EH (cell line): ENCODE data around the gene SEC24A.
"Not testable (repeated sequence)": the region's sequence is repeated elsewhere in the genome, so short reads cannot be mapped to it uniquely, and the experiment has no call there.

ENCODE experiments used
- DNase-seq: peaks from one replicate; pipeline ENCODE4 v3.0.0-alpha.2; 2015; ENCODE audit warnings: low read depth

Gene SEC24A

DNA sequence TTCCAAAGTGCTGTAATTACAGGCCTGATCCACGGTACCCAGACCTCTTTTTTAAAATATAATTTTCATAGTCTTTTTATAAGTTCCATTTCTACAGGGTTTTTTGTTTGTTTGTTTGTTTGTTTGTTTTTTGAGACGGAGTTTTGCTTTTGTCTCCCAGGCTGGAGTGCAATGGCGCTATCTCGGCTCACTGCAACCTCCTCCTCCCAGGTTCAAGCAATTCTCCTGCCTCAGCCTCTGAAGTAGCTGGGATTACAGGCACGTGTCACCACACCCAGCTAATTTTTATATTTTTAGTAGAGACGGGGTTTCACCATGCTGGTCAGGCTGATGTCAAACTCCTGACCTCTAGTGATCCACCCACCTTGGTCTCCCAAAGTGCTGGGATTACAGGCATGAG, 2.1 kb downstream of the SEC24A start:
- DNase-seq: not testable (repeated sequence)

DNA sequence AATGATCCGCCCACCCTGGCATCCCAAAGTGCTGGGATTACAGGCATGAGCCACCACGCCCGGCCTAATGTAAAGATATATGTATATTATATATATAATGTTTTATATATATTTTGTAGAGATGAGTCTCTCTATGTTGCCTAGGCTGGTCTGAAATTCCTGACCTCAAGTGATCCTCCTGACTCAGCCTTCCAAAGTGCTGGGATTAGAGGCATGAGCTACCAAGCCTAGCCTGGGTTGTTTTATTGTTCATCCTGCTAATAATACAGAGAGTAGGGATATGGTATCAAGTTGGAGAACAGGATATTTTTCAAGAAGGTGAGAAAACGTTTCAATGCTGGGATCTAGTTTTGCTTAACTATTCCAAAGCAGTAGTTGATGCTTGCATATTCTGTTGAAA, 2.9 kb downstream of the SEC24A start:
- peak; percentile 37 for DNase-seq

DNA sequence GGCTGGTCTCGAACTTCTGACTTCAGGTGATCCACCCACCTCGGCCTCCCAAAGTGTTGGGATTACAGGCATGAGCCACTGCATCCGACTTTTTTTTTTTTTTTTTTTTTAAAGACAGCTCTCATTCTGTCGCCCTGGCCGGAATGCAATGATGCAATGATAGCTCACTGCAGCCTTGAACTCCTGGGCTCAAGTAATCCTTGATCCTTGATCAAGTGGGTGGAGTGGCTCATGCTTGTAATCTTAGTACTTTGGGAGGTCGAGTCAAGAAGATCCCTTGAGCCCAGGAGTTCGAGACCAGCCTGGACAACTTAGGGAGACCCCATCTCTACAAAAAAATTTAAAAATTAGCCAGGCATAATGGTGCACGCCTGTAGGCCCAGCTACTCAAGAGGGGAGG, 8.1 kb downstream of the SEC24A start:
- DNase-seq: no peak

DNA sequence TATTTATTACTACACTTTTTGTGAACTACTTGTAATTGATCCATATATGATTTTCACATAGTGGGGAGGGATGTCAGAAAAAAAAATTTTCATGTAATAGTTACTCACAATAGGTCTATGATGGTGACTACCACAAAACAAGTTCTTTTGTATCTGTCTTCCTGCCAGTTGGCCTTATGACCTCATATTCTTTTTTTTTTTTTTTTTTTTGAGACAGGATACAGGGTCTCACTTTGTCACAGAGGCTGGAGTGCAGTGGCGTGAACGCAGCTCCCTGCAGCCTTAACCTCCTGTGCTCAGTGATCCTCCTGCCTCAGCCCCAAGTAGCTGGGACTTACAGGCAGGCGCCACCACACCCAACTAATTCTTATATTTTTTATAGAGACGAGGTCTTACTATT, 10.9 kb downstream of the SEC24A start:
- no peak for DNase-seq

DNA sequence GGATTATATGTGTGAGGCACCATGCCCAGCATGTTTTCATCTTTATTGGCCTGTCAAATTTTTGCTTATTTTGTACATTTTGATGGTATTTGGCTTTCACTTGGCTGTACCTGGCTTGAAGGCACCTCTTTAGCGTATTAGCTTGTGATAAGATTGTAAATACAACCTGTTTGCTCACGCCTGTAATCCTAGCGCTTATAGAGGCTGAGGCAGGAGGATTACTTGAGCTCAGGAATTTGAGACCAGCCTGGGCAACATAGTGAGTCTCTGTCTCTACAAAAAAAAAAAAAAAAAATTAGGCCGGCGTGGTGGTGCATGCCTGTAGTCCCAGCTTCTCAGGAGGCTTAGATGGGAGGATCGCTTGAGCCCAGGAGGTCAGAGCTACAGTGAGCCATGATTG, 11.3 kb downstream of the SEC24A start:
- DNase-seq: no peak

DNA sequence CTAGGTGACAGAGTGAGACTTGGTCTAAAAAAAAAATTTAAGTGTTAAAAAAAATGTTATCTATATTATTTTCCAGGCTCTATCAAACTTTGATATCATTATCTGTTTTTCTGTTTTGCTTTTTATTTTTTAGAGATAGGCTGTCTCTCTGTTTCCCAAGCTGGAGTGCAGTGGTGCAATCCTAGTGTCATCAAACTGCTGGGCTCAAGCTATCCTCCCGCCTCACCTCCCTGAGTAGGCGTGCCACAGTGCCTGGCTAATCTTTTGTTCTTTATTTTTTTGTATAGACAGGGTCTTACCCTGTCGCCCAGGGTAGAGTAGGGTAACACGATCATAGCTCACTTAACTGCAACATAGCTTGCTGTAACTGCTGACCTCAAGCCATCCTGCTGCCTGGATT, 14.4 kb downstream of the SEC24A start:
- no peak for DNase-seq

DNA sequence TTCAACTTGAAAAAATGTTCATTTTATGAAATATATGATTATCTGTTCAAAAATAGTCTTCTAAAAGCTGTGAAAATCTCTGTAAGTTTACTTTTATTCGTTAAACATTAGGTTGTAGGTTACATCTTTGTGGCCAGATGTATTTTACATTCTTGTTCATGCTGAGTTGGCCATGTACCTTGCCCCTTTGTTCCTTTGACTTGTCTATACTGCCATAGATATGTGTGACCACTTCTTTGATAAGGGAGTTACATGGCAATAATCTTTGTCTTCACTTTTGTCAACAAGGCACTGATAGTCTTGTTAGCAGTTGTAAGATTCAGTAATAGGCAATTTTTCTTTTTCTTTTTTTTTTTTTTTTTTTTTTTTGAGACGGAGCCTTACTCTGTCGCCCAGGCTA, 15.9 kb downstream of the SEC24A start:
- no peak for DNase-seq

DNA sequence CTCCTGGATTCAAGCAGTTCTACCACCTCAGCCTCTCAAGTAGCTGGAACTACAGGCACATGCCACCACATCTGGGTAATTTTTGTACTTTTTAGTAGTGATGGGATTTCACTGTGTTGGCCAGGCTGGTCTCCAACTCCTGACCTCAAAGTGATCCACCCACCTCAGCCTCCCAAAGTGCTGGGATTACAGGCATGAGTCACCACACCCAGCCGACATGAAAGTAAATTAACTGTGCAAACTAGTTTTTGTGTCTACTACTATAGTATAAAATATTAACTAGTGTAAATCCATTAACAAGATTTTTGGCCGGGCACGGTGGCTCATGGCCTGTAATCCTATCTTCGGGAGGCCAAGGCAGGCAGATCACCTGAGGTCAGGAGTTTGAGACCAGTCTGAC, 25.0 kb downstream of the SEC24A start:
- DNase-seq: peak; percentile 26

DNA sequence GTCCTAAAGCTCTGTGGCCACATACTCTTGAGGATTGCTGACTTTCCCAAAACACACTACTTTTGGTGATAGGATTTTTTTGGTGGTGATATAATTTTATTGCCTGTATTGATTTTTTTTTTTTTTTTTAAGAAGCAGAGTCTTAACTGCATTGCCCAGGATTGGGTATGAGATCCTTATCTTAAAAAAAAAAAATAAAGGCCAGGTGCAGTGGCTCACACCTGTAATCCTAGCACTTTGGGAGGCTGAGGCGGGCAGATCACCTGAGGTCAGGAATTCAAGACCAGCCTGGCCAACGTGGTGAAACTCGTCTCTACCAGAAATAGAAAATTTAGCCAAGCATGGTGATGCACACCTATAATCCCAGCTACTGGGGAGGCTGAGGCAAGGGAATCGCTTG, 28.8 kb downstream of the SEC24A start:
- not testable (repeated sequence) for DNase-seq

DNA sequence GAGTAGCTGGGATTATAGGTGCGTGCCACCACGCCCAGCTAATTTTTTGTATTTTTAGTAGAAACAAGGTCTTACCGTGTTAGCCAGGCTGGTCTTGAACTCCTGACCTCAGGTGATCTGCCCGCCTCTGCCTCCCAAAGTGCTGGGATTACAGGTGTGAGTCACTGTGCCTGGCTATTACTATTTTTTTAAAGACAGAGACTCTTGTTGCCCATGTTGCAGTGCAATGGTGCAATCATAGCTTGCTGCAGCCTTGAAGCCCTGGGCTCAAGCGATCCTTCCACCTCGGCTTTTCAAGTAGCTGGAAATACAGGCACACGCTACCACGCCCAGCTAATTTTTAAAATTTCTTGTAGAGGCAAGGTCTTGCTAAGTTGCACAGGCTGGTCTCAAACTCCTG, 41.6 kb downstream of the SEC24A start:
- DNase-seq: not testable (repeated sequence)

DNA sequence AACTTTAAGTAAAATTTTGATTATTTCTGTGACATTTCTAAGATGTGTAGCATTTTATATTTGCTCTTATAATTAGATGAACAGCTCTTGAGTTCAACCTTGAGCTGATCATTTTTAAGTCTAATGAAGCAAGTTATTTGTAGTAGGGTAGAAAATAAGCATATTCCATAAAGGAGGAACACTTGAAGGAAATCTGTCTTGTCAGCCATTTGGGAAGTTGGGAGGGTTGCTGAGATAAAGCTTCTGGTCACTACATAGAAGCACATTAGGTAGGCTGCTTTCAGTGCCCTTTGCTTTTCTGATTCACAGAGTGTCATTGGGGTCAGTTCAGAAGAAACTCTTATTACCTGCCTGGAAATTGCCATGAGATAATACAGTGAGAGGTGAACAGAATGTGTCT, 44.1 kb downstream of the SEC24A start:
- no peak for DNase-seq

DNA sequence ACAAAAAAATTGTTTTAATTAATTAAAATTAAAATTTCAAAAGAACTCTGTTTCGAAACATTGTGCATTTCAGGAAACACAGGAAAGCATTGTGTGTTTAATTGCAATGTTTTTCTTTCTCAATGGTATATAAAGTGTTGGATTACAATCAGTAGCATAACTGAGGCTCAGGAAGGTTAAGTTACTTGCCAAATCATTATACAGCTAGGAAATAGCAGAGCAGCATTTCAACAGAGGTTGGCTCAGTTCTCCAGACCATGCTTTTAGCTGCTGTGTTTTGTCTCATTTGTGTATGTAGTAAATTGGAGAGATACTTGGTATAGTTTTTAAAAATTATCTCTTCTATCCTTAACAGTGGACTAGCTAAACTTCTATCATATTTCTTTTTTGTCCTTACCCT, 59.7 kb downstream of the SEC24A start:
- no peak for DNase-seq

DNA sequence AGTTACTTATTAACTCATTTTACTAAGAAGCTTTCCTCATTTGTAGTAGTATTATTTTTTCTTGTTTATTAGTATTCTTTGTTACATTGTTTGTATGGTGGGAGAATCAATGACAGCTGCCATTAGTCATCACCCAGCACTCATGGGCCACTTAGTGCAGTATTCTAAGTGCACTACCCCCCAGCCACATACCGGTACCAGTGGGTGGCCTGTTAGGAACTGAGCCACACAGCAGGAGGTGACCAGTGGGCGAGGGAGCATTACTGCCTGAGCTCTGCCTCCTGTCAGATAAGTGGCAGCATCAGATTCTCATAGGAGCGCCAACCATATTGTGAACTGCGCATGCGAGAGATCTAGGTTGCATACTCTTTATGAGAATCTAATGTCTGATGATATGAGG, 65.5 kb downstream of the SEC24A start:
- DNase-seq: peak; percentile 31

DNA sequence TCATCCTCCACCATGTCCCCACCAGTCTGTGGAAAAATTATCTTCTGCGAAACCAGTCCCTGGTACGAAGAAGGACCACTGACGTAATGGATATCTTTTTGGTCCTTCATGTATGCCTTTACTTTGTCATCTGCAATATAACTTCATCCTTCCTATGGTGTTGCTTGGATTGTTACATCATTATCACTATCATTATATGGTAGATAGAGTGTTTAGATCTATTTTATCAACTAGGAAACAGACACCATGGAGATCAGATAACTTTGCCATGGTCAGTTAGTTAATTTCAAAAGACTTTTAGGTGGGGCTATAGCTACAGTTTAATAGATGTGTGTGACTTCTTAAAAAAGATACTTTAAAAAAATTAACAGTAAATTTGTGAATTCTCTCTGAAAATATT, 66.0 kb downstream of the SEC24A start:
- no peak for DNase-seq

DNA sequence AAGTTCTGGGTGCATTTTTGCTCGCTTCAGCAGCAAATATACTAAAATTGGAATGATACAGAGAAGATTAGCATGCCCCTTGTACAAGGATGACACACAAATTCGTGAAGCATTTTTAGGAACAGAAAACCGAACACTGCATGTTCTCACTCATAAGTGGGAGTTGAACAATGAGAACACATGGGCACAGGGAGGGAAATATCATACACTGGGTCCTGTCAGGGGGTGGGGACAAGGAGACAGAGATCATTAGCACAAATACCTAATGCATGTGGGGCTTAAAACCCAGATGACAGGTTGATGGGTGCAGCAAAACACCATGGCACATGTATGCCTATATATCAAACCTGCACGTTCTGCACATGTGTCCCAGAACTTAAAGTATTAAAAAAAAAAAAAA, 66.9 kb downstream of the SEC24A start:
- DNase-seq: not testable (repeated sequence)

DNA sequence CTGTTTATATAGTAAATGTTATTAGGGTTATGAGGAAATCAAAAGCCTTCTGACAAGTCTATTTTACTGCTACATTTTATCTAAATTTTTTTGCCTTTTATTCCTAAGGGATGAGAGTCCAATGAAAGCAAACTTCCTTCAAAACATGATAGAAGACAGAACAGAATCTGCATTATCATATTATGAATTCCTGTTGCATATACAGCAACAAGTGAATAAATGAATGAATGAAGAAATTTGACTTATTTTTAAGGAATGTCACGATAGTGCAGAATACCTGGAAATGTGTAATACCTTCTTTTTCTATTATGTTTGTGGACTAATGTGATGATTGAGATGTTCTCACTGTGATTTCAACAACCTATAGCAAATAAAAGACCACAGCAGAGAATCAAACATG, 76.3 kb downstream of the SEC24A start:
- DNase-seq: no peak

DNA sequence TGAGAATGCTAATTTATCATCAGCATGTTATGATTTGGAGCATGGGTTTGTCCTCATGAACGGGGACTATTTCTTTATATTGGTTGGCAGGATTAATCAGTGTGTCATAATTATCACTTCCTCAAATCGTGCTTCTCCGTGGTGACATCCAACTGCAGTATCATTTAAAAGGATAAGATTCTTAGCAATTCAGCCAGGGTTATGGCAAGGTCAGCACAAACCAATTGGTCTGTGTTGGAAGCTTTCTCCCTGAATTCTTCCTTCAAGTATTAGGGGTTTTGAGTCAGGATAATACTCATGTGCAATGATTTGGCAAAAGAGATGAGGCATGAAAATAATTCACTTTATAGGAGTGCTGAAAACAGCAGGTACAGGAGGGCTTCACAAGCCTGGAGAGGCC, 84.2 kb downstream of the SEC24A start:
- no peak for DNase-seq

DNA sequence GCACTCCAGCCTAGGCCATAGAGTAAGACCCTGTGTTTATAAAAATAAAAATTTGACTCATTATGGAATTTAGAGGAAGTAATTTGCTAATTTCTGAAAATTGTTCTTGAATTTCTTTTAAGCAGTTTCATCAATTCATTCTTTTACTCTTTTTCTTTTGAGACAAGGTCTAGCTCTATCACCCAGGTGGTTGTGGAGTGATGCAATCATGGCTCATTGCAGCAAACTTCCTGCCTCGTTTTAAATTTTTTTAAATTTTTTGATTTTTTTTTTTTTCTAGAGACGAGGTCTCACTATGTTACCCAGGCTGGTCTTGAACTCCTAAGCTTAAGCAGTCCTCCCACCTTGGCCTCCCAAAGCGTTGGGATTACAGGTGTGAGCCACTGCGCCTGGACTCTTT, 86.7 kb downstream of the SEC24A start:
- no peak for DNase-seq

DNA sequence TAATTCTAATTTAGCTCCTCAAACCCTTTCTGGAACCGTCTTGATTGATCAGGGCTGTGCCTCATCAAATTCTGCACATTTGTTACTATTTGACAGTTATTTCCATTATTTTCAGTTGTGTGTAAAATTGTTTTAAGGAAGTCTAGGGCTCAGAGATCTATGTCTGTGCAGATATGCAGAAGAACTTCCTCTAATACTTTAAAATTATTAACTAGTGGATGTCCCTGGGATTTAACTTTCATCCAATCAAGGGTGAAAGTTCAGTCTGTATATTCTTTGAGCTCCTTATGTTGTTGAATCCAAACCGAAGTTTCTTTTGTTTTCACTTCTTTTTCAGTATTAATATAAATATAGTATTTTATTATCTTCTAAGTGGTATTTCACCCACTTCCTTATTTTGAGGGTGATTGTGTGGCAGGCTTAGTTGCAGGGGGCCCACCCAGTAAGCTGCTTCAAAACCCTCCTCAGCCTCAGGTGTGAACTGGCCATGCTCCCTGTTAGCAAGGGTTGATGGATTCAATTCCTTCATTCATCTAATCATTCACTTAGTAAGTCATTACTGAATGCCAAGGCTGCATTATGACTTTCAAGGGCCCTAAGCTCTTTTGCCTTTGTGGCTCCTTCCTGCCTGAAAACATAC, 87.7 kb downstream of the SEC24A start:
- DNase-seq: no peak

DNA sequence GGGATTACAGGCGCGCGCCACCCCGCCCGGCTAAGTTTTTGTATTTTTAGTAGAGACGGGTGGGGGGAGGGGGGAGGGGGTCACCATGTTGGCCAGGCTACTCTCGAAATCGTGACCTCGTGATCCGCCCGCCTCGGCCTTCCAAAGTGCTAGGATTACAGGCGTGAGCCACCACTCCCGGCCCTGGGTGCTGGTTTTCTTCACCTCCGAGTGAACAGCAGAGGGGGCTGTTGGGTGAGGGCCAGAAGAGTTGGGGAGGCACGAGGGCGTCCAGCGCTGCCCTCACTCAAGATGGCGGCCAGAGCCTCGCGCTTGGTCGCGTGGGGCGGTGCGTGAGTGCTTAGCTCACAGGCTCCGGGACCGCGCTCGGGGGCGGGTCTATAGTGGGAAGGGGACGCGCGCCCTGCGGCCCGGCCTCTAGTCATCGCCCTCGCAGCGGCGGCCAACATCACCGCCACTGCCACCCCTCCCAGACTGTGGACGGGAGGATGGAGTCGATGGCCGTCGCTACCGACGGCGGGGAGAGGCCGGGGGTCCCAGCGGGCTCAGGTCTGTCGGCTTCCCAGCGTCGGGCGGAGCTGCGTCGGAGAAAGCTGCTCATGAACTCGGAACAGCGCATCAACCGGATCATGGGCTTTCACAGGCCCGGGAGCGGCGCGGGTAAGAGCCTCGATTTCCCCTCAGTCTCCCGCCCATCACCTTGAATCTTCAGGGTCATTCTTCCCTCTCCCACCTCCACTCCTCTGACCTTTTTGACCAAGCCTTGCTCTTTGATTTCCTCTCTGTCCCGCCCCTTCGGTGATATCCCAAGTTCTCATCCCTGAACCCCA, 89.8 kb downstream of the SEC24A start, which contains the start of gene CAMLG:
Gene CAMLG, plus strand, starts transcription at position 416 of the 830 bp plus-strand sequence. Its CDS starts 73 bp downstream, at position 489.
- peak; percentile 98 for DNase-seq

DNA sequence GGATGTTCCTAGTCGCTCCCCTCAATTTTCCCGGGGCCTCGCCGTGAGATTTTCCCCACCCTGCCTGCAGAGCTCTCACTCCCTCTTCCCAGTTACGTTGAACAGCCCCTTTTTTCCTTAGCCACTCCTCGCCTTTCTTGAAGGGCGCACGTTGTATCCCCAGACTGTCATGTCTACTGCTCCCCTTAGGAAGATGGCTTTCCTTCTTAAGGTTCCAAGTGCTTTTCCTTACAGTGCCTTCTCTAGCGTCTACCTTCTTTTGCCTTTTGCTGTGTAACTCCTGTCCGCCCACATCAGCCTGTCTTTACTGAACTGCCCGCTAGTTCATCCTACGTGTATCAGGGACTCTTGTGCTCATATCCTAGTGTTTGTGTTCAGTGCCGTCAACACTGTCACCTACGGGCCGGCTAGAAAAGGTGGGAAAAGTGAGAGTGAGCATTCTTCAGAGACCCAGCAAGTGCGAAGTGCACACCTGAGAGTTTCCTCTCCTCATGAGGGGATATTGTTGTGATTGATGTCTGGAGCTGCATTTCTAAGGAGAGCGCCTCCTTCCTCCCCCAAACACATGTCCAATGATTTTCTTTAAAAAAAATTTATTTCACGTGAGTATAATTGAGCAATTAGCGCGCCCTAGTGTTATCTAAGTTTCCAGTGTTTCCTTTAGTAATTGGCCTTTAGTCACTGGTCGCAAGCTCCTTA, 90.5 kb downstream of the SEC24A start:
- DNase-seq: peak; percentile 59

DNA sequence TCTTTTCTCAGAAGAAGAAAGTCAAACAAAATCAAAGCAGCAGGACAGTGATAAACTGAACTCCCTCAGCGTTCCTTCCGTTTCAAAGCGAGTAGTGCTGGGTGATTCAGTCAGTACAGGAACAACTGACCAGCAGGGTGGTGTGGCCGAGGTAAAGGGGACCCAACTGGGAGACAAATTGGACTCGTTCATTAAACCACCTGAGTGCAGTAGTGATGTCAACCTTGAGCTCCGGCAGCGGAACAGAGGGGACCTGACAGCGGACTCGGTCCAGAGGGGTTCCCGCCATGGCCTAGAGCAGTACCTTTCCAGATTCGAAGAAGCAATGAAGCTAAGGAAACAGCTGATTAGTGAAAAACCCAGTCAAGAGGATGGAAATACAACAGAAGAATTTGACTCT, 92.5 kb downstream of the SEC24A start:
- DNase-seq: no peak

DNA sequence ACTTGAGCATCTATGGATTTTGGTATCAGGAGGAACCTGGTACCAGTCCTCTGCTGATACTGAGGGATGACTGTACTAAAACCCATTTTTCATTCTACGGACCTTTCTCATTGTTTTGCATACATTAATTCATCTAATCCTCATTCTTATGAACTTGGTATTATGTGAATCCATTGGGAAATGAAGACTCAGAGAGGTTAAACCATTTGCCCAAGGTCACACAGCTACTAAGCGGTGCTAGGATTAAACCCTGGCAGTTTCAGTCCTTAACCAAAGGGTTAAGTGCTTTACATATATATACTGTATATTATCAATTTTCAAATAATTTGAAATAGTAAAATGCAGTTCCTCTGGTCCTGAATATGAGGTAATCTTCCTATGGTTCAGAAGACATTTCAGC, 93.5 kb downstream of the SEC24A start:
- DNase-seq: no peak
